NCI-H1694 (cell line): ENCODE results near the gene ACSL1.

Experiments used
- DNase-seq: peaks from one replicate; lab custom pipeline; 2025; lab: John Stamatoyannopoulos, UW

ACSL1 gene

DNA sequence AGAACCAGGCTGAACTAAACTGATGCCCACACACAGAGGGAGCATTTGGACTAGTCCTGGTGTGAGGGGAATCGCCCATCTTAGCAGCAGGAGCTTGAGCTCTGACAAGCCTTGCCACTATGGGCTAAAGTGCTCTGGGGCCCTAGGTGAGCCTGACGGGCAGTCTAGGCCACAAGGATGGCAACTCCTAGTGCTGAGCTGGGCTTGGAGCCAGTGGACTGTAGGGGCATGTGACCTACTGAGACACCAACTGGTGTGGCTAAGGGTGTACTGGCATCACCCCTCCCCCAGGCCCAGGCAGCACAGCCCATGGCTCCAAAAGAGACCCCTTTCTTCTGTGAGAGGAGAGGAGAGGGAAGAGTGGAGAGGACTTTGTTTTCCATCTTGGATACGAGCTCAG lies 106.4 kb downstream of the ACSL1 start:
- no peak for DNase-seq

DNA sequence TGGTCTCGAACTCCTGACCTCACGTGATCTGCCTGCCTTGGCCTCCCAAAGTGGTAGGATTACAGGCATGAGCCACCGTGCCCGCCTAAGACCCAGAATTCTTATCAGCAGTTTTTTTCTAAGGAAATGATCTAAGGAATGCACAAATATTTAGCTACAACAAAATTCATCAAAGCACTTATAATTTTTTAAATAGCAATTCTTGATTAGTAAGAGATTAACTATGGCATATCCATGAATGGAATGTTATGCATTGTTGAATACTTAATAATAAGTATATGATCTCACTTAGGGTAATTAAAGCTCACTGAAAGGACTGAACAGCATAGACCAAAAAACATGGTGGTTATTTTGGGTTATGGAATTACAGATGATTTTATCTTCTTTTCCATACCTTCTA lies 110.2 kb downstream of the ACSL1 start:
- no peak for DNase-seq

DNA sequence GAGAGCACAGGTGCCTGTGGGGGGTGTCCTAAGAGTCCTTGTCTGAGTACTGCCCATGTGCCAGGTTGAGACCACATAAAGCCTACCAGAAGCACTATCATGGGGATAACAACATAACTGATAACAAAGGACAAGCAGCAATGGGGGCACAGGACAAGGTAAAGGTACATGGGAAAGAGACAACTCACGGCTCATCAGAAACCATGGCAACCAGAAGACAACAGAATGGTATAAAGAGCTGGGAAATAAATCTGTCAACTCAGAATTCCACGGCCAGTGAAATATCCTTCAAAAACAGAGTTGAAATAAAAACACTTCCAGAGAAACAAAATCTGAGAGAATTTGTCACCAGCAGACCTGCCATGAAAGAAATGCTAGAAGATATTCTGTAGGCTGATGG lies 111.9 kb downstream of the ACSL1 start:
- DNase-seq: no peak

DNA sequence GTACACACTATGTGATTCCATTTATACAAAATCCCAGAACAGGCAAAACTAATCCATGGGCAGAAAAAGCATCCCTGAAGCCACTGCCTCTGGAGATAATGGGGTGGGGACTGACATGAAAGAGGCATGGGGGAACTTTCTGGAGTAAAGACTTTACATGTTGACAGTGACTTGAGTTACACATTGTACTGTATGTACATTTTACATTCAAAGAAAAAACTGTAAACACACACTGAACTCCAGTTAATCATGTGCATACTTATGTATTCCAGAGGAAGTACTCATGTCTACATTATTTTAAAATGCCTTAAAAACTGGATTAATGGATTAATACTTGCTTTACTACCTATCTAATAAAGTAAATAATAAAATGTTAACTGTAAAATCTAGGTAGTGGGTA lies 113.4 kb downstream of the ACSL1 start:
- no peak for DNase-seq

DNA sequence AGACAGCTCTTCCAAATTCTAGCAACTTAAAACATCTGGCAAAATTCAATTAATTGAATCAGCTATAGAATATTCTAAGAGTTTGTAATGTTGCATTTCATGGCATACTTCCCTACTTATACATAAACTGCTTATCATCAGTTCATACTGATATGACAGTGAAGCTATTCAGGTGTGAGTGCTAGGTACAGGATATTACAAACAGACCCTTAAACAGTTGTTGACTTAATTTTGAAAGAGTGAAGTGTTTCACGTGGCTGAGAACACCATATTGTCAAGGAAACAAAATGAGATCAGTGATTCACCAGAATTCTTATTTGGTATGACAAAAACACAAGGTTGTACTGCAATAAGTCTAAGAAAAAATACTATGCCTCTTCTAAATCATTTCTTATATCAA lies 119.3 kb downstream of the ACSL1 start:
- no peak for DNase-seq

DNA sequence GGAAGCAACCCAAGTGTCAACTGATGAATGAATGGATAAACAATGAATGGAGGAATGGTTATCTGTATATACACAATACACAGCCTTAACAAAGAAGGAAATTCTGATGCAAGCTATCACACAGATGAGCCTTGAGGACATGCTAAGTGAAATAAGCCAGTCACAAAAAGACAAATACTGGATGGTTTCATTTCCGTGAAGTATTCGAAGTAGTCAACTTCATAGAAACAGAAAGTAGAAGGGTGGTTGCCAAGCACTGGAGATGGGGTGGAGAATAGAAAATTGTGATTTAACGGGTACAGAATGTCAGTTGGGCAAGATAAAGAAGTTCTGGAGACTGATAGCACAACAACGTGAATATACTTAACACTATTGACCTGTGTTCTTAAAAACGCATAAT lies 120.1 kb downstream of the ACSL1 start:
- DNase-seq: no peak
